ENCODE results near the gene TEDDM1. TPM values are rescaled to one million over a fixed set of nuclear protein-coding genes. Genes with fewer than 3 reads are reported as not detected.

TEDDM1 gene
- total RNA-seq, 1 donor from 2014 or later = not detected

DNA sequence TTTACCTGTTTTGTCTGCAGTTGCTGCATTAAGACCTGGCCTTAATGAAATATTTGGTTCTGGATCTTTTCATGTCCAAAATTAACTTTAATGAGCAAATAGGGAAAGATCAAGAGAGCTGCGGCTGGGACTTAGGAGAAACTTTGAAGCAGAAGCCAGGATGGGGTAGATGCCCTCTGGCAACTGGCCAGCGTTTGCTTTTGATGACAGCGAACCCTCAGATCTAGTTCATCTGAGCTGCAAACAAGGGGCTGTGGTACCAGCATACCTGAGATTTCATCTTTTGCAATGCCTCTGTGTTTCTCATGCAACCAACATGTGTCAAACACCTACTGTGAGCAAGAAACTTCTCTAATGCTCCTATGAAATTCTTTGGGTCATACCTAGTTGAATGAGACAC is 13.0 kb upstream of the TEDDM1 start:
- Histone ChIP-seq H3K4me3 (ENCODE audit: low read depth, low read length) (no peak overlapping the region), H3K36me3 (ENCODE audit: control insufficient read depth, insufficient read depth, low read length) (no peaks in the 10 kb centered on the region), H3K27me3 (ENCODE audit: control insufficient read depth, insufficient read depth, low read length) (no peaks in the 10 kb centered on the region)
- TF ChIP-seq CTCF (IDR thresholded peaks at IDR 0.05; ENCODE audit: insufficient read depth, low read length, severe bottlenecking) = no peak
- DNase-seq (ENCODE audit: low read depth) (no peak), FAIRE-seq (no peak)

GRCh38 chr1:182410620-182411273 is 10.3 kb upstream of the TEDDM1 start:
- no peak for TF ChIP-seq CTCF (IDR thresholded peaks at IDR 0.05; ENCODE audit: insufficient read depth, low read length, severe bottlenecking)
- FAIRE-seq = no peak
- H3K27me3 ChIP-seq (ENCODE audit: control insufficient read depth, insufficient read depth, low read length) = no peaks in the 10 kb centered on the region

GRCh38 chr1:182410138-182410537 is 9.7 kb upstream of the TEDDM1 start:
- TF ChIP-seq CTCF (IDR thresholded peaks at IDR 0.05; ENCODE audit: insufficient read depth, low read length, severe bottlenecking) = no peak
- no peak for DNase-seq (ENCODE audit: low read depth)
- Histone ChIP-seq H3K4me3 (ENCODE audit: low read depth, low read length) (no peak overlapping the region), H3K27me3 (ENCODE audit: control insufficient read depth, insufficient read depth, low read length) (no peaks in the 10 kb centered on the region), H3K36me3 (ENCODE audit: control insufficient read depth, insufficient read depth, low read length) (no peaks in the 10 kb centered on the region)
- FAIRE-seq = no peak

More at GRCh38 chr1:182410620-182411273, 10.3 kb upstream of the TEDDM1 start:
- no peak for DNase-seq (ENCODE audit: low read depth)
- no peak overlapping the region for H3K4me3 ChIP-seq (ENCODE audit: low read depth, low read length)
- no peaks in the 10 kb centered on the region for H3K36me3 ChIP-seq (ENCODE audit: control insufficient read depth, insufficient read depth, low read length)

GRCh38 chr1:182408435-182409075 is 8.1 kb upstream of the TEDDM1 start:
- TF ChIP-seq CTCF (IDR thresholded peaks at IDR 0.05; ENCODE audit: insufficient read depth, low read length, severe bottlenecking) = no peak
- no peaks in the 10 kb centered on the region for H3K27me3 ChIP-seq (ENCODE audit: control insufficient read depth, insufficient read depth, low read length)
- DNase-seq (ENCODE audit: low read depth) (no peak), FAIRE-seq (no peak)
- no peak overlapping the region for H3K4me3 ChIP-seq (ENCODE audit: low read depth, low read length)
- no peaks in the 10 kb centered on the region for H3K36me3 ChIP-seq (ENCODE audit: control insufficient read depth, insufficient read depth, low read length)

GRCh38 chr1:182407724-182408123 is 7.3 kb upstream of the TEDDM1 start:
- TF ChIP-seq CTCF (IDR thresholded peaks at IDR 0.05; ENCODE audit: insufficient read depth, low read length, severe bottlenecking) = no peak
- Histone ChIP-seq H3K27me3 (ENCODE audit: control insufficient read depth, insufficient read depth, low read length) (no peaks in the 10 kb centered on the region), H3K4me3 (ENCODE audit: low read depth, low read length) (no peak overlapping the region), H3K36me3 (ENCODE audit: control insufficient read depth, insufficient read depth, low read length) (no peaks in the 10 kb centered on the region)
- FAIRE-seq (no peak), DNase-seq (ENCODE audit: low read depth) (no peak)
